NT2/D1 (cell line): Measurements from ENCODE around the gene AS3MT.

ENCODE experiments used
- SUZ12 ChIP-seq: IDR thresholded peaks from 2 replicates; pipeline ENCODE4 v1.6.1; 2011; ENCODE audit not compliant: insufficient read length, insufficient read depth; ENCODE audit errors: extremely low read depth
- YY1 ChIP-seq: IDR thresholded peaks from 2 replicates; pipeline ENCODE4 v1.6.1; 2011; ENCODE audit not compliant: insufficient read length, insufficient read depth

DNA sequence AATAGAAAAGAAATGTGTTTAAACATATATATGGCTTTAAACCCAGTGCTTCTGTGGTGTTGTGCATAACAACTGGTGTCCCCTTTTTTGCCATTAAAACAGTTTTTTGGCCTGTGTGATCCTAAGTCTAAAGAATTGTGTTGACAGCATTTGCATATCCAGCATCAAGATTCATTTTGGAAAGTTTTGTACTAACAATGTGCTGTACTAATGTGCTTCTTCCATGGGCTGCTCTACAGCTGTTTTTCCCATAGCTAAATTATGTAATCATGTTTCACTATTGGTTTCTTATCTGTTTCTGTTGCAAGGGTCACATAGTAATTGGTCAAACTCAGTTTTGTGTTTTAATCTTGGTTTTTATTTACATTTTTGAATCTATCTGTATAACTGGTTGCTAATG, 54.3 kb downstream of the AS3MT start:
- TF ChIP-seq SUZ12: no peak
- no peak for TF ChIP-seq YY1
